ENCODE measurements around the gene RANBP3L. TPM values are rescaled to one million over a fixed set of nuclear protein-coding genes. Genes with fewer than 3 reads are reported as not detected.

RANBP3L gene
- total RNA-seq, 2 donors from 2014 or later: 10.7 to 25.5 TPM

- H3K36me3 ChIP-seq: no peaks in the 10 kb centered on the region
- TF ChIP-seq, protein P1, sequence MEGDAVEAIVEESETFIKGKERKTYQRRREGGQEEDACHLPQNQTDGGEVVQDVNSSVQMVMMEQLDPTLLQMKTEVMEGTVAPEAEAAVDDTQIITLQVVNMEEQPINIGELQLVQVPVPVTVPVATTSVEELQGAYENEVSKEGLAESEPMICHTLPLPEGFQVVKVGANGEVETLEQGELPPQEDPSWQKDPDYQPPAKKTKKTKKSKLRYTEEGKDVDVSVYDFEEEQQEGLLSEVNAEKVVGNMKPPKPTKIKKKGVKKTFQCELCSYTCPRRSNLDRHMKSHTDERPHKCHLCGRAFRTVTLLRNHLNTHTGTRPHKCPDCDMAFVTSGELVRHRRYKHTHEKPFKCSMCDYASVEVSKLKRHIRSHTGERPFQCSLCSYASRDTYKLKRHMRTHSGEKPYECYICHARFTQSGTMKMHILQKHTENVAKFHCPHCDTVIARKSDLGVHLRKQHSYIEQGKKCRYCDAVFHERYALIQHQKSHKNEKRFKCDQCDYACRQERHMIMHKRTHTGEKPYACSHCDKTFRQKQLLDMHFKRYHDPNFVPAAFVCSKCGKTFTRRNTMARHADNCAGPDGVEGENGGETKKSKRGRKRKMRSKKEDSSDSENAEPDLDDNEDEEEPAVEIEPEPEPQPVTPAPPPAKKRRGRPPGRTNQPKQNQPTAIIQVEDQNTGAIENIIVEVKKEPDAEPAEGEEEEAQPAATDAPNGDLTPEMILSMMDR (IDR thresholded peaks at IDR 0.05): no peak
- H3K27ac ChIP-seq: no peak overlapping the region
- DNase-seq (ENCODE audit: low spot score): no peak
- no peaks in the 10 kb centered on the region for H3K27me3 ChIP-seq (replicated peaks; ENCODE audit: insufficient read depth)
- H3K9me3 ChIP-seq: no peaks in the 10 kb centered on the region
- no peak for ATAC-seq (ENCODE audit: insufficient number of reproducible peaks, low FRiP score, low read depth)
- H3K4me3 ChIP-seq: no peak overlapping the region
- H3K4me1 ChIP-seq (ENCODE audit: control insufficient read depth in 1 of 2, low read depth in 2 of 2): peaks cover 0 to 7% of the 10 kb centered on the region in 2 donors
Measured at GRCh38 chr5:36228505-36228904, 73.2 kb downstream of the RANBP3L start.

DNA sequence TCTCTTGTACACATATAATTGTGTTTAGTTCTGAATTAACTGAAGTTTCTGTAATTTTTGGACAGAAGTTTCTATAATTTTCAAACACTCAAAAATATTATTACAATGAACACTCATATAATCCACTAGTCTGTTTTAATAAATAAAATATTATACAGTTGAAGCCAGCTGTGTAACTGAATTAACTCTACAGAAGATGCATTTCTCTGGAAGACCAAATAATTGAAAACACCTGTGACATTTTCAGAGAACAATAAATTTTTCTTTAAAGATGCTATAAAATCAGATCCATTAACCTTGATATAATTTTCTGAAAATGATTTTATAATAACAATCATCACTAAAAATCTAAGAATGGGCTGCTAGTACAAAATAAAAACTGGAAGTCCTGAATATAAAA is 74.7 kb downstream of the RANBP3L start:
- no peaks in the 10 kb centered on the region for H3K9me3 ChIP-seq
- TF ChIP-seq, protein P1 (IDR thresholded peaks at IDR 0.05): no peak
- no peaks in the 10 kb centered on the region for H3K36me3 ChIP-seq
- no peaks in the 10 kb centered on the region for H3K27me3 ChIP-seq (replicated peaks; ENCODE audit: insufficient read depth)
- H3K27ac ChIP-seq: no peak overlapping the region
- no peak for ATAC-seq (ENCODE audit: insufficient number of reproducible peaks, low FRiP score, low read depth)
- DNase-seq (ENCODE audit: low spot score): no peak
- H3K4me1 ChIP-seq (ENCODE audit: control insufficient read depth in 1 of 2, low read depth in 2 of 2): peaks cover 0 to 7% of the 10 kb centered on the region in 2 donors
- H3K4me3 ChIP-seq: no peak overlapping the region

GRCh38 chr5:36222620-36223019 is 79.1 kb downstream of the RANBP3L start:
- no peak overlapping the region for H3K4me3 ChIP-seq
- ATAC-seq (ENCODE audit: insufficient number of reproducible peaks, low FRiP score, low read depth): no peak
- DNase-seq (ENCODE audit: low spot score): no peak
- H3K27me3 ChIP-seq (replicated peaks; ENCODE audit: insufficient read depth): no peaks in the 10 kb centered on the region
- TF ChIP-seq, protein P1 (IDR thresholded peaks at IDR 0.05): no peak
- no peaks in the 10 kb centered on the region for H3K9me3 ChIP-seq
- no peaks in the 10 kb centered on the region for H3K4me1 ChIP-seq (ENCODE audit: control insufficient read depth in 1 of 2, low read depth in 2 of 2)
- no peak overlapping the region for H3K27ac ChIP-seq
- H3K36me3 ChIP-seq: peaks cover 16% of the 10 kb centered on the region

DNA sequence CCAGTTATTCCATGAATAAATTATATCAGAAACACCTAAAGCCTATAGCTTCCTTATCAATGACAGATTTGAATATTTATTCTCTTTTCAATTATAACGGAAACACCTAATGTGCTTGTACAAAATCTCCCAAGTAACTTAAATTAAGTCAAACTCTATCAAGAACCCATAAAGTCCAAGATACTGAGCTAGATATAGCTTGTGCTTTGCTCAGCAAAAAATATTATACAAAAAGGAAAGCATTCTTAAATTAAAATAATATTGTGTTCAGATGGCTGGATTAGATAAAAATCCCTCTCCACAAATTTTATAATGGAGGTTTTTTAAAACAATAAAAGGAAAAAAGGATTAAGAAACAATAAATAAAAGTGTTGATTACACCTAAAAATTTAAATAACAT is 83.7 kb downstream of the RANBP3L start:
- Histone ChIP-seq H3K9me3 (no peaks in the 10 kb centered on the region), H3K4me3 (no peak overlapping the region), H3K4me1 (ENCODE audit: control insufficient read depth in 1 of 2, low read depth in 2 of 2) (no peaks in the 10 kb centered on the region), H3K36me3 (peaks cover 36% of the 10 kb centered on the region), H3K27ac (no peak overlapping the region), H3K27me3 (replicated peaks; ENCODE audit: insufficient read depth) (no peaks in the 10 kb centered on the region)
- ATAC-seq (ENCODE audit: insufficient number of reproducible peaks, low FRiP score, low read depth) (no peak), DNase-seq (ENCODE audit: low spot score) (no peak)
- TF ChIP-seq, protein P1 (IDR thresholded peaks at IDR 0.05): no peak

DNA sequence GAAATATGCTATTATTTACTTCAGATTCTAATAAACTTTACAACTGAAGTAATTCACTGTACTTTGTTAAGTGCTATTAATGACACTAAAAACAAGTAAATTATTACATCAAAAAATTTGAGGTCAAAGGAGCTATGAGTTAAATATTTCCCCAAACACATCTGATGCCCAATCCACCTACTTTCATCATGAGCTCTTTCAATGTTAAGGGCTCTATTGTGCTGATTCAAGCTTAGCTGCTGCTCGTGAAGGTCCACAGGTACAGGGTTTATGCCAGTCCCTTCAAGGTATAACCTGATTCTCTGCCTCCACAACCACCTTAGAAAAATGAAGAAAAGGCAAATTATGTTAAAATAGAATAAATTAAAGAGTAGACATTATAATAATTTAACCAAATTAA is 84.1 kb downstream of the RANBP3L start:
- no peak overlapping the region for H3K4me3 ChIP-seq
- H3K9me3 ChIP-seq: no peaks in the 10 kb centered on the region
- H3K36me3 ChIP-seq: peaks cover 36% of the 10 kb centered on the region
- no peak for ATAC-seq (ENCODE audit: insufficient number of reproducible peaks, low FRiP score, low read depth)
- DNase-seq (ENCODE audit: low spot score): no peak
- H3K27ac ChIP-seq: no peak overlapping the region
- no peaks in the 10 kb centered on the region for H3K4me1 ChIP-seq (ENCODE audit: control insufficient read depth in 1 of 2, low read depth in 2 of 2)
- TF ChIP-seq, protein P1 (IDR thresholded peaks at IDR 0.05): no peak
- H3K27me3 ChIP-seq (replicated peaks; ENCODE audit: insufficient read depth): no peaks in the 10 kb centered on the region
